IPS-20b (cell line): ENCODE measurements around the gene POLD4.

Experiments used
- H3K27ac ChIP-seq: one replicate; pipeline ENCODE4 v1.5.1; 2013; ENCODE audit warnings: low read length
- H3K27me3 ChIP-seq: 2 replicates; pipeline ENCODE4 v1.6.1; 2013; ENCODE audit warnings: mild to moderate bottlenecking, low read length, inconsistent platforms; ENCODE audit not compliant: insufficient read depth
- H3K36me3 ChIP-seq: 2 replicates; pipeline ENCODE4 v1.6.1; 2013; ENCODE audit warnings: low read depth, mild to moderate bottlenecking, inconsistent platforms, low read length, moderate library complexity; ENCODE audit not compliant: insufficient read depth
- H3K4me1 ChIP-seq: 2 replicates; pipeline ENCODE4 v1.6.1; 2013; ENCODE audit warnings: mild to moderate bottlenecking, control low read depth, inconsistent platforms, low read length, moderate library complexity; ENCODE audit not compliant: insufficient read depth
- H3K4me3 ChIP-seq: 2 replicates; pipeline ENCODE4 v1.5.1; 2013; ENCODE audit warnings: mild to moderate bottlenecking, low read length, inconsistent platforms
- H3K9ac ChIP-seq: 2 replicates; pipeline ENCODE4 v1.6.1; 2013; ENCODE audit warnings: low read depth, mild to moderate bottlenecking, inconsistent platforms, low read length, moderate library complexity
- H3K9me3 ChIP-seq: 2 replicates; pipeline ENCODE4 v1.6.1; 2013; ENCODE audit warnings: mild to moderate bottlenecking, low read depth, low read length, inconsistent platforms; ENCODE audit not compliant: insufficient read depth

The POLD4 gene

DNA sequence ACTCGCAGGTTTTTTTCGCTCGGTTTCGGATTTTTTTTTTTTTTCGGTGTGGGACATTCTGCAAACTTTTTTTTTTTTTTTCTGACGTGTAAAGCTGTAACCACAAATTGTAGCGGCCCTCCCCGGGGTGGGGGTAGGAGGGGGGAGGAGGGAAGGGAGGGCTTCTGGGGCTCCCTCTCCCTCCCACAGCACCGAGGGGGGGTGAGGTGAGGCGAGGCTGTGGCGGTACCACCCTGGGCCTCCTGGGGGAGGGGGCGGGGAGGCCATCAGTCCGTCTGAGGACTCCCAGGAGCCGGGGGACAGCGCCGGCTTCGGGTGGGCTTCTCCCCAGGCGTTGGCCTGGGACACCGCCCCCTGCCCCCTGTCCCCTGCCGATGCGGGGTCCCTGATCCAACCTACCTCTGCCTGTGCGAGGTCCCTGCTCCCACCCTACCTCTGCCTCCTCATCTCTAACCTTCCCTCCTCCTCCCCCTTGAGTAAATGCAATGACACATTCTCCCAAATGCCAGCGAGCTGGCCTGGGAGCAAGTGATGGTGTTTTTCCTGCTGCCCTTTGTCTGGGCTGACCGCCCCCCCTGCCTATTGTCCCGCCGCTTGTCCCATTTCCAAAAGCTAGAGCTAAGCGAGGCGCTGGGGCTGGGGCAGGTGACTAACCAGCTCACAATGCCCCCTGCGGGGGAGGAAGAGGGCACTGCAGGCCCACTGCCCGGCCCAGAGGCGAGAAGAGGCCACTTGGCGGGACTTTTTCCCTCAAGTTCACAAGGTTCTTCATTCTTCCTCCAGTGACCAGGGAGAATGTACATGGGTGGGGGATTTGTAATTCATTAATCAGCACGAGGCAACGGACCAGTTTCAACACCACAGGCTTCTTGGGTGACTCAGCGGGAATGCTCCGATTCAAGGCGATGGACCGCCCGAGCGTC lies 20.6 kb upstream of the POLD4 start:
- Histone ChIP-seq H3K36me3 (no peaks in the 10 kb centered on the region), H3K4me1 (peaks cover 23% of the 10 kb centered on the region; the same call in 1 of the 2 replicates), H3K27me3 (peaks cover 88% of the 10 kb centered on the region), H3K9ac (peak overlapping the region; percentile 48; the same call in 1 of the 2 replicates), H3K4me3 (peak overlapping the region; percentile 68), H3K9me3 (no peaks in the 10 kb centered on the region), H3K27ac (no peak overlapping the region)

- Histone ChIP-seq H3K4me3 (peak within 1 kb of the TSS; percentile 68), H3K27me3 (peaks cover 89% of the 10 kb centered on the region), H3K9ac (peak within 1 kb of the TSS; percentile 48; the same call in 1 of the 2 replicates), H3K36me3 (no peaks in the 10 kb centered on the region), H3K27ac (no peak within 1 kb of the TSS), H3K9me3 (no peaks in the 10 kb centered on the region), H3K4me1 (peaks cover 23% of the 10 kb centered on the region; the same call in 1 of the 2 replicates)
Observed at GRCh38 chr11:67372993-67373647, 19.8 kb upstream of the POLD4 start, which contains the start of gene CLCF1. TSS of gene CLCF1 (minus strand) at chr11:67373598. CDS start at chr11:67373539, 59 bp downstream.

GRCh38 chr11:67372321-67372992 lies 19.1 kb upstream of the POLD4 start:
- Histone ChIP-seq H3K9ac (no peak overlapping the region), H3K9me3 (no peaks in the 10 kb centered on the region), H3K27me3 (peaks cover 85% of the 10 kb centered on the region), H3K4me3 (peak overlapping the region; percentile 68), H3K4me1 (peaks cover 23% of the 10 kb centered on the region; the same call in 1 of the 2 replicates), H3K36me3 (no peaks in the 10 kb centered on the region), H3K27ac (no peak overlapping the region)

- Histone ChIP-seq H3K27me3 (peaks cover 79% of the 10 kb centered on the region), H3K9ac (no peak overlapping the region), H3K36me3 (no peaks in the 10 kb centered on the region), H3K4me3 (peak overlapping the region; percentile 60), H3K27ac (no peak overlapping the region), H3K4me1 (peaks cover 20% of the 10 kb centered on the region; the same call in 1 of the 2 replicates), H3K9me3 (no peaks in the 10 kb centered on the region)
Observed at GRCh38 chr11:67371911-67372320, 18.6 kb upstream of the POLD4 start.

DNA sequence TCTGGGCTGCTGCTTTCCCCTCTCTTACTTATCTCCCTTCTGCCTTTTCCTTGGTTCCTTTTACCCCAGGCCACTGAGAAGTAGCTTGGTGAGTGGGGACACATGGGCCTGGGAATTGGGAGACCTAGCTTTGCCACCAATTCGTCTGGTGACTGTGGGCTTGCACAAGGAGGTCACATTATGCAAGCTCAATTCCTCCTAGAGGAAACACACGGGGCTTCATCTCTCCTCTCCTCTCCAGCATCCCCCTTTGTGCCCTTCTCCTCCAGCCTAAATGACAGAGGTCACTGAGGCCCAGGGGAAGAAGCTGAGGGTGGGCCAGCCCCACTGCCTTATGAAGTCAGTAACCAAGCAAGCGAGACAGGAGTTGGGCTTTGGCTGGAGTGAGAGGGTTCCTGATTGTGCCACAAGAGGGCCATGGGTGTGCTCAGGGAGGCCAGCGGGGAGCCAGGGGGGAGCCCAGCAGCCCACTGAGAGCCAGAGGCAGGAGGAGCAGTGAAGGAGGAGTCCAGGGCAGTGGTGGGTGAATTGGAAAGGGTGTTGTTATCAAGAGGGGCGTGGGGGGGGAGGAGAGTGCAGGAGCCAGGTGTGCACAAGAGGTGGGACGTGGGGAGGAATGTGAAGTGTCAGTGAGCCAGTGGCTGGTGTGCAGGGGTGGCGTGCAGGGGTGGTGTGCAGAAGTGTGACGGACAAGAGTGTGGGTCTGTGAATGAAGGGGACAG lies 18.0 kb upstream of the POLD4 start:
- Histone ChIP-seq H3K27ac (no peak overlapping the region), H3K4me1 (peaks cover 18% of the 10 kb centered on the region; the same call in 1 of the 2 replicates), H3K9ac (no peak overlapping the region), H3K27me3 (peaks cover 74% of the 10 kb centered on the region), H3K36me3 (no peaks in the 10 kb centered on the region), H3K9me3 (no peaks in the 10 kb centered on the region), H3K4me3 (peak overlapping the region; percentile 60; the same call in 1 of the 2 replicates)

DNA sequence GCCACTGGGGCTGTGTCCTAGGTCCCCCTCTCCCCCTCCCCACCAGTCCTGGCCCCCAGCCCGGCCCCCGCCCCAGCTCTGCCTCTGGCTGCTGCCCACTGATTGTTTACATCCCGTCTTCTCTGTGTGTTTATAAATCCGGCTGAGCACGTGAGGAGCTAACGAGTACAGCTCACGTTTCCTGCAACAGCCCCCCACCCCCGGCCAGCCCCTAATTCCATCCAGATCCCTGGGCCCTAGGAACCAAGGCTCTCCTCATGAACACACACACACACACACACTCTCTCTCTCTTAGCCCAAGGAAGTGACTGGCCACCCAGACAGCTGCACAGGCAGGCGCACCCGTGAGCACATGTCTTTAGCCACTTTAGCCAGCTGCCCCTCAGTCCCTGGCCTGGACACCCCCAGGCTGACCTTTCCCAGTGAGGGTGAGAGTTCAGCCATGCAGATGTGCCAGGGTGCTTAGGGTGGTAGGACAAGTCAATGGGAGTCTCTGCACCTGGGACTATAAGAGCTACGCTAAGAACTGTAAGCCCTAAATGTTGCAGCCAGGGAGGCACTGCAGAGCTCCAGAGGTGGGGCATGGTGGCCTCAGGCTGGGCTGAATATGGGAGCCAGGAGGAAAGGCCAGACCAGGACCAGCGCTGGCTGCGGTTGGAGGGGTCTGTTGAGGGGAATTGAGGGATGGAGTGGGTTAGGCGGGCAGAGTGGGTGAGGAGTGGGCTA lies 17.2 kb upstream of the POLD4 start:
- H3K36me3 ChIP-seq: no peaks in the 10 kb centered on the region
- no peak overlapping the region for H3K4me3 ChIP-seq
- H3K4me1 ChIP-seq: peaks cover 15% of the 10 kb centered on the region; the same call in 1 of the 2 replicates
- no peak overlapping the region for H3K27ac ChIP-seq
- H3K9ac ChIP-seq: no peak overlapping the region
- no peaks in the 10 kb centered on the region for H3K9me3 ChIP-seq
- peaks cover 65% of the 10 kb centered on the region for H3K27me3 ChIP-seq

DNA sequence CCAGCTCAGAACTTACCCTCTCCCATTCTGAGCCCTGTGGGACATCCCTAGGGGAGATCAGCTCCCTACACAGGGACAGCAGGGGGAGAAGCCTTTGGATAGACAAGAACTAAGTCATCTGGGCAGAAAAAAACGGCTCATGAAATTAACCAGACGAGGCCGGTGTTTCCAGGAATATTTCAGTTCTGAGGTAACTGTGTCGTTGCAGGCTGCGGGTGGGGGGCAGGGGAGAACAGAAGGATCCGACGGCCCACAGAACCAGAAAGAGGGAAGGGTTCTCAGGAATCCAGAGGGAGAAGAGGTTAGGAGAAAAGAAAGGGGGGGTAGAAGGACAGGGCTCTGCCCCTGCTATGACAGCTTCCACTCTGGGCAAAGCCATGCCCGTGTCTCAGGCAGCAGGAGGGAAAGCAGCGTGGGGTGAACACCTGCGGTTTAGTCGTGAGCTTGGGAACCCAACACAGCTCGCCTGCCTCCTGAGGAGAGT lies 16.5 kb upstream of the POLD4 start:
- no peaks in the 10 kb centered on the region for H3K36me3 ChIP-seq
- H3K27ac ChIP-seq: no peak overlapping the region
- H3K4me1 ChIP-seq: peaks cover 15% of the 10 kb centered on the region; the same call in 1 of the 2 replicates
- H3K4me3 ChIP-seq: no peak overlapping the region
- no peaks in the 10 kb centered on the region for H3K9me3 ChIP-seq
- no peak overlapping the region for H3K9ac ChIP-seq
- H3K27me3 ChIP-seq: peaks cover 59% of the 10 kb centered on the region

- Histone ChIP-seq H3K9ac (no peak overlapping the region), H3K27me3 (peaks cover 53% of the 10 kb centered on the region), H3K9me3 (no peaks in the 10 kb centered on the region), H3K27ac (no peak overlapping the region), H3K36me3 (no peaks in the 10 kb centered on the region), H3K4me1 (peaks cover 10% of the 10 kb centered on the region; the same call in 1 of the 2 replicates), H3K4me3 (no peak overlapping the region)
Observed at GRCh38 chr11:67369275-67369674, 15.9 kb upstream of the POLD4 start.

GRCh38 chr11:67368621-67369020 lies 15.3 kb upstream of the POLD4 start:
- Histone ChIP-seq H3K4me3 (no peak overlapping the region), H3K9ac (no peak overlapping the region), H3K27me3 (peaks cover 47% of the 10 kb centered on the region), H3K36me3 (no peaks in the 10 kb centered on the region), H3K27ac (no peak overlapping the region), H3K9me3 (no peaks in the 10 kb centered on the region), H3K4me1 (peaks cover 7% of the 10 kb centered on the region; the same call in 1 of the 2 replicates)

GRCh38 chr11:67367761-67368227 lies 14.4 kb upstream of the POLD4 start:
- no peak overlapping the region for H3K9ac ChIP-seq
- H3K4me3 ChIP-seq: no peak overlapping the region
- peaks cover 7% of the 10 kb centered on the region; the same call in 1 of the 2 replicates for H3K4me1 ChIP-seq
- H3K9me3 ChIP-seq: no peaks in the 10 kb centered on the region
- no peaks in the 10 kb centered on the region for H3K36me3 ChIP-seq
- H3K27me3 ChIP-seq: peaks cover 46% of the 10 kb centered on the region
- H3K27ac ChIP-seq: no peak overlapping the region
